Neural progenitor cell (in vitro differentiated cells): Measurements from ENCODE around the gene RPL10.

ENCODE experiments used
- EZH2phosphoT487 ChIP-seq: fragments of 200-600 bp; sonication (generic); IDR thresholded peaks from 2 replicates; pipeline ENCODE4 v1.6.1; 2017; ENCODE audit warnings: antibody characterized with exemption
- TF ChIP-seq, protein P1 (sequence below): fragments of 200-600 bp; sonication (generic); IDR thresholded peaks from 2 replicates; pipeline ENCODE4 v1.5.1; 2017; ENCODE audit warnings: antibody characterized with exemption, mild to moderate bottlenecking

GRCh38 chrX:154349979-154350378 is 48.2 kb upstream of the RPL10 start:
- TF ChIP-seq, protein P1, sequence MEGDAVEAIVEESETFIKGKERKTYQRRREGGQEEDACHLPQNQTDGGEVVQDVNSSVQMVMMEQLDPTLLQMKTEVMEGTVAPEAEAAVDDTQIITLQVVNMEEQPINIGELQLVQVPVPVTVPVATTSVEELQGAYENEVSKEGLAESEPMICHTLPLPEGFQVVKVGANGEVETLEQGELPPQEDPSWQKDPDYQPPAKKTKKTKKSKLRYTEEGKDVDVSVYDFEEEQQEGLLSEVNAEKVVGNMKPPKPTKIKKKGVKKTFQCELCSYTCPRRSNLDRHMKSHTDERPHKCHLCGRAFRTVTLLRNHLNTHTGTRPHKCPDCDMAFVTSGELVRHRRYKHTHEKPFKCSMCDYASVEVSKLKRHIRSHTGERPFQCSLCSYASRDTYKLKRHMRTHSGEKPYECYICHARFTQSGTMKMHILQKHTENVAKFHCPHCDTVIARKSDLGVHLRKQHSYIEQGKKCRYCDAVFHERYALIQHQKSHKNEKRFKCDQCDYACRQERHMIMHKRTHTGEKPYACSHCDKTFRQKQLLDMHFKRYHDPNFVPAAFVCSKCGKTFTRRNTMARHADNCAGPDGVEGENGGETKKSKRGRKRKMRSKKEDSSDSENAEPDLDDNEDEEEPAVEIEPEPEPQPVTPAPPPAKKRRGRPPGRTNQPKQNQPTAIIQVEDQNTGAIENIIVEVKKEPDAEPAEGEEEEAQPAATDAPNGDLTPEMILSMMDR = no peak
- TF ChIP-seq EZH2phosphoT487 = no peak
